ENCODE measurements around the gene KDELR1. TPM values are rescaled to one million over a fixed set of nuclear protein-coding genes. Genes with fewer than 3 reads are reported as not detected.

Gene KDELR1
- 10 to 100 TPM; 58.7 to 99.0 (median 77.0) TPM for total RNA-seq
- 100 to 1,000 TPM in 1 of 2 donors, 10 to 100 TPM in 1; 85.4 to 113 TPM for polyA plus RNA-seq

DNA sequence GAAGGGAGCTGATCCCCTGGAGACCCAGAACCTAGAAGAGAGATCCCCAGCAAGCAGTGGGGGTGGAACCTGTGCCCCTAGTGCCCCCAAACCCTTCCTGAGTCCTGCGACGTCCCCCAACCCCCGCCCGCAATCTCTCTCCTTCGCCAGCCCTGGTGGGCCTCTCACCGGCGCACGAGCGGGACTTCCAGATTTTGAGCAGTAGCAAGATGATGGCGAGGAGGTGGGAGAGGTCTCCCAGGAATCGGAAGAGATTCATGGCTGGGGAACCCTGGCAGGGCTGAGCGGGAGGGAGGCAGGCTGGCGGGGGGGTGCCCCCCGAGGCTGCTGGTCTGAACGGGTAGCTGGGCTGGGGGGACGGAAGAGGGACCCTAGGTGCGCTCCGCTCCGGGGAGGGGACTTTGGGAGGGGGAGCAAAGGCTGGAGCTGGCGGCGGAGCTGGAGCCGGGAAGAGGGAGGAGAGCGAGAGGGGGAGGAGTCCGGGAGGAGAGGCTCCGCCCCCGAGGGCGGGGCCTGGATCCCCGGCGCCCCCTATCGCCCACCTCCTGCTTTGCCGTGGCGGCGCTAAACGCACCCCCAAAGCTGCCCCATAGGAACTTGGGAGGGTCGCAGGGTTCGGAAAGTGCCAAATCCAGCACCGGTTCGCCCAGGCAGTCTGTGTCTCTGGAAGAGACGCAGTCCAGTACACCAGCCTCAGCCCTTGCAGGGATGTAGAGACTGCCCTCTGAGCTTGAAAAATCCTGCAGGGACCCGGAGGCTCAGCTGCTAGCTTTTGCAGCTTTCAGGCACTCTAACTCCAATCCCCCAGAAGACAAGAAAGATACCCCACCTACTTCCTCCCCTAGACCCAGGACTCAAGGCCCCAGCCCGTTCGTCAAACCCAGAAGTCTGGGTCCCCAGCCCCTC, at the start of gene KDELR1:
TSS of gene KDELR1 (minus strand) at position 452 of the 906 bp plus-strand sequence. CDS start at position 259, 193 bp downstream.
- intact Hi-C loops (cut with DNase I) = no loop called here
- H3K4me1 ChIP-seq = no peaks in the 10 kb centered on the region
- 5 to 6% methylated on average over 39 to 42 of the region's 42 CpGs for WGBS, 2 donors
- H3K36me3 ChIP-seq = peaks cover 0 to 10% (median 6%) of the 10 kb centered on the region in 3 donors
- TF ChIP-seq CTCF (IDR thresholded peaks at IDR 0.05) = peak; percentile 84 to 91 (median 88)
- no peaks in the 10 kb centered on the region for H3K9me3 ChIP-seq
- DNase-seq = peak; percentile 71 to 93 (median 82)
- H3K27ac ChIP-seq = peak within 1 kb of the TSS; percentile 67 to 87 (median 76)
- ATAC-seq = peak; percentile 89 to 98 (median 96)
- H3K27me3 ChIP-seq = peaks cover 0 to 3% (median 1%) of the 10 kb centered on the region in 4 donors
- FAIRE-seq = no peak
- H3K4me3 ChIP-seq = peak within 1 kb of the TSS; percentile 84 to 91 (median 89)

DNA sequence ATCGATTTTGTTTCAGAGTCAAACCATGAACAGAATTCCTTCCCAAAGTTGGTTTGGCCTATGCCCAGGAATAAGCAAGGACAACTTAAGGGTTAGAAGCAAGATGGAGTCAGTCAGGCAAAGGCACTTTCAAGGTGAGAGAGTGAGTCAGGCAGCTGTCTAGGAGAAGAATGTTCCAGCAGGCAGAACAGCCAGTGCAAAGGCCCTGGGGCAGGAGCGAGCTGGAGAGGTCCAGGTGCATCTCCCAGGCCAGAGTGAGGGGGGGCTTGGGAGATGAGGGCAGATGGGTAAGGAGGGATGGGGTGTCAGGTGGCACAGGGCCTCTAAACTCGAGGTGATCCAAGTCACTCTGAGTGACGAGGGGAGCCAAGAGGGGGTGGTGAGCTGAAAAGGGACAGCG, 45.2 kb upstream of the KDELR1 start:
- Histone ChIP-seq H3K27me3 (no peaks in the 10 kb centered on the region), H3K4me3 (no peak overlapping the region), H3K36me3 (no peaks in the 10 kb centered on the region), H3K4me1 (no peaks in the 10 kb centered on the region), H3K9me3 (no peaks in the 10 kb centered on the region), H3K27ac (no peak overlapping the region)
- ATAC-seq = no peak
- FAIRE-seq = no peak
- WGBS, 2 donors = 71 to 83% methylated on average over 5 of the region's 5 CpGs
- intact Hi-C loops (cut with DNase I) = no loop called here
- DNase-seq = no peak
- no peak for TF ChIP-seq CTCF (IDR thresholded peaks at IDR 0.05)

- ATAC-seq (no peak), DNase-seq (no peak), FAIRE-seq (no peak)
- no peaks in the 10 kb centered on the region for H3K4me1 ChIP-seq
- no peak overlapping the region for H3K27ac ChIP-seq
- no peak overlapping the region for H3K4me3 ChIP-seq
- H3K27me3 ChIP-seq = no peaks in the 10 kb centered on the region
- H3K9me3 ChIP-seq = no peaks in the 10 kb centered on the region
- no peak for TF ChIP-seq CTCF (IDR thresholded peaks at IDR 0.05)
- H3K36me3 ChIP-seq = no peaks in the 10 kb centered on the region
- WGBS, 2 donors = 75 to 82% methylated on average over 8 of the region's 8 CpGs
- intact Hi-C loops (cut with DNase I) = no loop called here
Observed at GRCh38 chr19:48433337-48433736, 42.0 kb upstream of the KDELR1 start.

- H3K4me1 ChIP-seq = no peaks in the 10 kb centered on the region
- H3K27me3 ChIP-seq = no peaks in the 10 kb centered on the region
- no peak overlapping the region for H3K4me3 ChIP-seq
Observed at GRCh38 chr19:48428670-48429069, 37.3 kb upstream of the KDELR1 start.

More at GRCh38 chr19:48428670-48429069, 37.3 kb upstream of the KDELR1 start:
- no peak for FAIRE-seq
- no peak for ATAC-seq
- H3K36me3 ChIP-seq = no peaks in the 10 kb centered on the region
- no peak for DNase-seq
- no peak overlapping the region for H3K27ac ChIP-seq
- H3K9me3 ChIP-seq = no peaks in the 10 kb centered on the region
- TF ChIP-seq CTCF (IDR thresholded peaks at IDR 0.05) = no peak
- intact Hi-C loops (cut with DNase I) = no loop called here
- WGBS, 2 donors = 70 to 93% methylated on average over 1 of the region's 1 CpG
